Neural crest cell (in vitro differentiated cells): ENCODE measurements around the gene DNAJB8. TPM values are rescaled to one million over a fixed set of nuclear protein-coding genes. Genes with fewer than 3 reads are reported as not detected.

ENCODE experiments used
- DNase-seq: peaks from one replicate; pipeline ENCODE4 v3.0.0; 2021; ENCODE audit warnings: low read depth, mixed read lengths, low spot score
- H3K27ac Mint-ChIP-seq: one replicate; pipeline ENCODE4 v1.8.0; 2021; ENCODE audit warnings: mild to moderate bottlenecking, mixed read lengths; ENCODE audit not compliant: unreplicated experiment
- H3K27me3 Mint-ChIP-seq: 2 replicates; pipeline ENCODE4 v1.8.0; 2021; ENCODE audit warnings: low read depth, mild to moderate bottlenecking, mixed read lengths
- H3K36me3 Mint-ChIP-seq: 2 replicates; pipeline ENCODE4 v1.8.0; 2021; ENCODE audit warnings: low read depth, mild to moderate bottlenecking, mixed read lengths
- H3K4me1 Mint-ChIP-seq: 2 replicates; pipeline ENCODE4 v1.8.0; 2021; ENCODE audit warnings: mixed read lengths
- H3K4me3 Mint-ChIP-seq: one replicate; pipeline ENCODE4 v1.8.0; 2021; ENCODE audit warnings: mild to moderate bottlenecking, mixed read lengths
- H3K9me3 Mint-ChIP-seq: 2 replicates; pipeline ENCODE4 v1.8.0; 2021; ENCODE audit warnings: mixed read lengths
- total RNA-seq: library from RNA; stranded (reverse); gene quantifications from 2 replicates; pipeline ENCODE4 v1.2.1, GENCODE V29; 2021
- TF ChIP-seq, protein P1 (sequence below): fragments of 200-600 bp; sonication (generic); conservative IDR thresholded peaks from 2 replicates; pipeline ENCODE4 v1.5.0; 2021; ENCODE audit warnings: antibody characterized with exemption, mild to moderate bottlenecking

DNAJB8 gene
- total RNA-seq, 1 donor from 2014 or later, result not detected

DNA sequence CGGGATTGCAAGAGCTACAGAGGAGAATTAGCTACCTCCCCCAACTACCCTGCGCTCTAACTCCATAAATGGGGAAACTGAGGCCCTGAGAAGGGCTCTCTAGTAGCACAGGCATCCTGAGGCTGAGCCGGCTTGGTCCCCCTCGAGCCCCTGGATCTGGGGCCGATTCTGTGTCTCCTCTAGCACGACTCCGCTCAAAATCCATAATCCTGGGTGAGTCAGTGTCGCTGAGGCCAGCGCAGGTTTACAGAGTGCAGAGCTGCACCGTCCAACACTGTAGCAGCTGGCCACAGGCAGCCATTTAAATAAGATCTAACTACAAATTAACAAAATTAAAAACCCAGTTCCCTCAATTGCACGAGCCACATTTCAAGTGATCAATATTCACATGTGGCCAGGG lies 15.5 kb upstream of the DNAJB8 start:
- Mint-ChIP-seq H3K27me3 (peaks cover 100% of the 10 kb centered on the region), H3K4me1 (peaks cover 21% of the 10 kb centered on the region)
- no peak for DNase-seq

DNA sequence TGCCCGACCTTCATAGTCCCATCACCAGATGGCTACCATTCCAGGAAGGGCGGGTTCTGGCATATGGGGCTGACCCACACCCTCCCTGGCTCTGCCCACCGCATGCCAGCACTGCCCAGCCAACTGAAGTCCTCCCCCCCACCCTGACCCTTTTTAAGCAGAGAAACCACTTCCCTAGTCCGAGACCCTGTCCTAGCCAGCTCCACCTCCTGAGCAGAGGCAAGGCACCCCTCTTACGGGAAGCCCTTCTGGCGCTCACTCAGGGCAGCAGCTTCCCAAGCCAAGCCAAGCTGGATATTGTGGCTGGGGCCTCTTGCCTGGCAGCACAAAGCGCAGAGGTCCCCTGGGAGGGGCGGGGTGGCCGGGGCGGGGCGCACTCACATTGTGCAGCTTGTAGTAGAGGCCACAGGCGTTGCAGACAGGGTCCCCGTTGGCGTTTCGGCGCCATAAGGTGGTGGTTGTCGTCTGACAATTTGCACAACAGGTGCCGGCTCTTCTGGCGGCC lies 14.8 kb upstream of the DNAJB8 start:
- Mint-ChIP-seq H3K27ac (no peak overlapping the region), H3K27me3 (peaks cover 98% of the 10 kb centered on the region), H3K9me3 (no peaks in the 10 kb centered on the region), H3K4me1 (peaks cover 20% of the 10 kb centered on the region), H3K4me3 (peak overlapping the region; percentile 47), H3K36me3 (no peaks in the 10 kb centered on the region)
- DNase-seq, result no peak
- TF ChIP-seq, protein P1, sequence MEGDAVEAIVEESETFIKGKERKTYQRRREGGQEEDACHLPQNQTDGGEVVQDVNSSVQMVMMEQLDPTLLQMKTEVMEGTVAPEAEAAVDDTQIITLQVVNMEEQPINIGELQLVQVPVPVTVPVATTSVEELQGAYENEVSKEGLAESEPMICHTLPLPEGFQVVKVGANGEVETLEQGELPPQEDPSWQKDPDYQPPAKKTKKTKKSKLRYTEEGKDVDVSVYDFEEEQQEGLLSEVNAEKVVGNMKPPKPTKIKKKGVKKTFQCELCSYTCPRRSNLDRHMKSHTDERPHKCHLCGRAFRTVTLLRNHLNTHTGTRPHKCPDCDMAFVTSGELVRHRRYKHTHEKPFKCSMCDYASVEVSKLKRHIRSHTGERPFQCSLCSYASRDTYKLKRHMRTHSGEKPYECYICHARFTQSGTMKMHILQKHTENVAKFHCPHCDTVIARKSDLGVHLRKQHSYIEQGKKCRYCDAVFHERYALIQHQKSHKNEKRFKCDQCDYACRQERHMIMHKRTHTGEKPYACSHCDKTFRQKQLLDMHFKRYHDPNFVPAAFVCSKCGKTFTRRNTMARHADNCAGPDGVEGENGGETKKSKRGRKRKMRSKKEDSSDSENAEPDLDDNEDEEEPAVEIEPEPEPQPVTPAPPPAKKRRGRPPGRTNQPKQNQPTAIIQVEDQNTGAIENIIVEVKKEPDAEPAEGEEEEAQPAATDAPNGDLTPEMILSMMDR, result no peak

More for the DNA sequence above, 15.5 kb upstream of the DNAJB8 start:
- Mint-ChIP-seq H3K4me3 (peak overlapping the region; percentile 47), H3K36me3 (no peaks in the 10 kb centered on the region), H3K9me3 (no peaks in the 10 kb centered on the region), H3K27ac (no peak overlapping the region)
- TF ChIP-seq, protein P1, result no peak

DNA sequence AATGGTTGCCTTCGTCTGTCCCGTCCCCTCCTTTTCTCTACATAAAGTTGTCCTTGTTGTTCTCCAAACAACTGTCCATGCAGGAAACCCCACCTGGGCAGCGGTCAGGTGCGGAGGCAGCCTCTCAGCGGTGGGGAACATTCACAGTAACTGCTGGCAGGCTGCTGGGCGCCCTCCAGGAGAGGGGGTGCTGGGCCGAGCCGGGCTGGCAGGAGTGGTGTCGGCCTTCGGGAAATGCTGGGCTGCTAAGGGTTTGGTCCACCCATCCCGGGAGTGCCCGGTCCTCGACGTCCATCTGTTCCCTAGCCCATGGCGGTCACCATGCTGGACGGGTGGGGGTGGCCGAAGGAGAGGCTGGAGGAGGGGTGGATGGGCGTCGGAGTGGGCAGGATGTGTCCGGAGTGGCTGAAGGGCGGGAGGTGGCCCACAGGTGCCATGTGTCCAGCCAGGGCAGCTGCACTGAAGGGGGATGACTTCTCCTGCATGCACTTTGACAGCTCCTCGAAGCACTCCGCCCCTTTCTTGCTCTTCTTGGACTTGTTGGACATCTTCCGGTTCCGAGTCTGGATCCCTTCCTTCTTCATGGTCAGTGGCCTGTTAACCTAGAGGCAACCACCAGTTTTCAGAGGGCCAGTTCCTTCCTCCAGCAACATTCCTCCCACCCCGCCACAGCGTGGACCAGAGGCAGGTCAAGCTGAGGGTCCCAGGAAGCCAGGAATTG lies 14.2 kb upstream of the DNAJB8 start:
- Mint-ChIP-seq H3K4me3 (no peak overlapping the region), H3K27me3 (peaks cover 97% of the 10 kb centered on the region)

DNA sequence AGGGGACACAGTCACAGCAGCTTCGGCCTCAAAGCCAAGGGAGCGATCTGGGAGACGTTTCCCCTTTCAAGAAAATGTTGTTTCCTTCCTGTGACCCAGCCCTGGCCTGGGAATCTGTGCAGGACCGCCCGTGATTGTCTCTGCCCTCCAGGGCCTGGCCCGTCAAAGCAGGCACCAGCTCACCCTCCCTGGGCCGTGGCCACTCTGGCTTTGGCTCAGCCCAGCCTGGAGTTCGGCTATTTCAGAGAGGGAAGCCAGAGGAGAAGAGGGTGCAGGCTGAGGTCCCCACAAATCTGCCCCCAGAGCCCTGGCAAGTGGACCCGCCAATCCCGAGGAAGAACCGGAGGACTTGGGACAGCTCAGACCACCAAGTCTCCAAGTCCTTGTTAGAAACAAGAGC lies 13.6 kb upstream of the DNAJB8 start:
- peaks cover 16% of the 10 kb centered on the region for H3K4me1 Mint-ChIP-seq
- no peak for DNase-seq
- TF ChIP-seq, protein P1, result no peak
- peaks cover 97% of the 10 kb centered on the region for H3K27me3 Mint-ChIP-seq
- H3K36me3 Mint-ChIP-seq, result no peaks in the 10 kb centered on the region
- no peak overlapping the region for H3K4me3 Mint-ChIP-seq
- H3K9me3 Mint-ChIP-seq, result no peaks in the 10 kb centered on the region
- H3K27ac Mint-ChIP-seq, result no peak overlapping the region

More for the DNA sequence above, 14.2 kb upstream of the DNAJB8 start:
- H3K4me1 Mint-ChIP-seq, result peaks cover 16% of the 10 kb centered on the region
- no peak overlapping the region for H3K27ac Mint-ChIP-seq
- H3K36me3 Mint-ChIP-seq, result no peaks in the 10 kb centered on the region
- H3K9me3 Mint-ChIP-seq, result no peaks in the 10 kb centered on the region
- TF ChIP-seq, protein P1, result no peak
- DNase-seq, result no peak

DNA sequence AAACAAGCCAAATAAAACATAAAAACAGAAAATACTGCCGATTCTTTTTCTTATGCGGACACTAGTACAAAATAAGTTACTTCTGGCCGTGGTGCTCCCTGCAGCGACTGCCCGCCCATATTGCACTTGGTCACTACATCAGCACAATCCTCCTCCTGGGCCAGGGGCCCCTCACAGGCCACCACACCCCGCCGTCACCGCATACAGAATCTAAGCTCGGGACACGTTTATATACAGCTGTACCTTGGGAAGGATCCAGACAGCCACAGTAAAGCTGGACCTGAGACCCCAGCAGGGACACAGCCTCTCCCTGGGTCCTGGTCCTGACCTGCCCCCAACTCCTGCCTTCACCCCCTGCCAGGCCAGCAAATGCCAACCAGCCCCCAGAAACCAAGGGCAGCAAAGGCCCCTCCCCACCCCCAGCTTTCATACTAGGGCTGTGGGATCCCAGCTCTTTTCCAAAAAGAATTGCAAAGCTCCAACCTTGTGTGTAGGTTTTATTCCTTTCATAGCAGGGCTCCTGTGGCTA lies 12.9 kb upstream of the DNAJB8 start:
- Mint-ChIP-seq H3K4me3 (no peak overlapping the region), H3K36me3 (no peaks in the 10 kb centered on the region), H3K4me1 (peaks cover 16% of the 10 kb centered on the region), H3K9me3 (no peaks in the 10 kb centered on the region), H3K27me3 (peaks cover 97% of the 10 kb centered on the region), H3K27ac (no peak overlapping the region)
- no peak for DNase-seq
- TF ChIP-seq, protein P1, result no peak
